Stromal cell of bone marrow (primary cell): ENCODE results near the gene ZNF462.
A peak's percentile ranks its signal among the peaks of the same experiment; 100 is the strongest.
"Not testable (repeated sequence)": the region's sequence is repeated elsewhere in the genome, so short reads cannot be mapped to it uniquely, and the experiment has no call there.

Experiments
- DNase-seq: peaks from one replicate; pipeline ENCODE4 v3.0.0-alpha.2; 2012; ENCODE audit warnings: low read depth

ZNF462 gene

DNA sequence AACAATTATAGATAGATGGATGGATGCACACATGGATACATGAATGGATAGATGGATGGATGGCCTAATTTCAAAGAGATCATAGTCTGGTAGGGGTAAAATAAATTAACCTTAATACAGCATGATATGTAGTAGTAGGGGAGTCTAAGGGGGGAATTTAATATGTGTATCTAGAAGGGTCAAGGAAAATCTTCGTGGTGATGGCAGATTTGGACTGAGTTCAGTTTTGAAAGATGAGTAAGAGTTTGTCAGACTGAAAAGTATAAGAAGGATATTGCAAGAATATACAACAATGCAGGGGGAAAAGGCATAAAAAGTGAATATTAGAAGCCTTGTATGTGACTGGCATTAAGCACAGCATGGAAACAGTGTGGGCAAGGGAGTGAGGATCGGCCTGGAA lies 98.7 kb downstream of the ZNF462 start:
- DNase-seq: no peak

DNA sequence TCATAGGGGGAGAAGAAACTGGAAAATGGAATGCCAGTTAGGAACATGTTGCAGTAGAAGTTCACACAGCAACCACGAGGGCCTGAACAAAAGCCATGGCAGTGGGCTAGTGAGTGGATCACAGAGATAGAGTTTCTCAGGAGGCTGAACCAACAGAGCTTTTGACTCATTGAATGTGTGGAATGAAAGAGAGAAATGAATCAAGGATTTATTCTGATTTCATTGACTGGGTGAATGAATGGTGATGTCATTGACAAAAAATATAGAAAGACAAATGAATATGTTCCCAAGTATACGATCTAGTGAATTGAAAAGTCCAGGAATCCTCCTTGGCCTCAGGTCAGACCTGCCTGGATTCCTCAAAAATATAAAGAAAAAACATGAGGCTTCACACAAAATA lies 99.2 kb downstream of the ZNF462 start:
- DNase-seq: no peak

DNA sequence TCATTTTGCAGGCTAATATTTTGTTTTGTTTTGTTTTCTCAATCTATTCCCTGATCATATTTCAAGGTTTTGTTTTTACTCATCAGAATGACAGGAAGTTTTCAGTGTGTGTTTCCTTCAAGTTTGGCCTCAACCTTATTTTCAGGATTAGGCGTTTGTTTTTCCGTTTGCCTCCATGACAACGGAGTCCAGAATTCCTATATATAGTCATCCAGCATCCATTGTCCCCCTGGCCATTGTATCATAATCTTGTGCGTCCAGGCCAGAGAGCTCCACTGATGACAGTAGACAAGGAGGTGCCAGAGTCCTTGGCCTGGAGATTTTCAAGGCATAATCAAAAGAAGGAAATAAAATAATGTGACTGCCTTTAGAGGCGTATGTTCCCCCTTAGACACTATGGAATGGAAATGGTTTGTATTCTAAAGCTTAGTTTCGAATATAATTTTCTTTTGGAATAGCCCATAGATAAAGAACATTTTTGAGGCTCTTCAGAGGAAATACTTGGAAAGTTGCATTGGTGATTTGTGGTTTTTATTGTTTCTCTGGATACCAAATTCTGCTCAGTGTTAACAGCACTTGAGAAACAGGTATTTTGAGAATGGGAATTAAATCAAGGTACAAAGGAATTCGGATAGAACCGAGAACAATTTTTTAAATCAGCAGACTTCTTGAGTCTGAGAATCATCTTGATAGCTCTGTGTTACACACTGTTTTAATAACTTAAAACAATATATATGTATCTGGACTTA lies 99.8 kb downstream of the ZNF462 start:
- DNase-seq: peak; percentile 59

DNA sequence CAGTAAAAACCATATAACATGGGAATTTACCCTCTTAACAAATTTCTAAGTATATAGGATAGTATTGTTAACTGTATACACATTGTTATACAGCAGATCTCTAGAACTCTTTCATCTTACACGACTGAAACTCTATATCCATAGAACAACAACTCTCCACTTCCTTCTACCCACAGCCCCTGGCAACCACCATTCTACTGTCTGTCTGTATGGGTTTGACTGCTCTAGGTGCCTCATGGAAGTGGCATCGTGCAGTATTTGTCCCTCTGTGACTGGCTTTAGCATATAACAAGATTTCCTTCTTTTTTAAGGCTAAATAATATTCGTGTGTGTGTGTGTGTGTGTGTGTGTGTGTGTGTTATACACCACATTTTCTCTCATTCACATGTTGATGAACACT lies 100.7 kb downstream of the ZNF462 start:
- no peak for DNase-seq

DNA sequence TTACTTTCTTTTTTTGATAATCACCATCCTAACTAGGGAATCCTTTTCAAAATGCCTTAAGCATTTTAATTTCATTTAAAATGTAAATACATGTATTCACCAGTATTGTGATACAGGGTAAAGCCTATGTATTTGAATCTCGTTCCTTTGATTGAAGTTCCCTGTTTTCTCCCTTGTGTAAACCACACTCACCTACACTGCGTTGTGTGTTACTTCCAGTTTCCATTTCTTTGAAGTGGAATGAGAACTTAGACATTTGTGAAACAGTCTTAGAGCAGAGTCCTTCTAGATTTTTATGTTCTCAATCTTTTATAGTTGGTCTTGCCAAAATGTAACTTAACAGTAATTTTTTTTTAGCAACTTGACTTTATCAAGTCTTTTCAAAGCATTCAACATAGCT lies 101.4 kb downstream of the ZNF462 start:
- no peak for DNase-seq

DNA sequence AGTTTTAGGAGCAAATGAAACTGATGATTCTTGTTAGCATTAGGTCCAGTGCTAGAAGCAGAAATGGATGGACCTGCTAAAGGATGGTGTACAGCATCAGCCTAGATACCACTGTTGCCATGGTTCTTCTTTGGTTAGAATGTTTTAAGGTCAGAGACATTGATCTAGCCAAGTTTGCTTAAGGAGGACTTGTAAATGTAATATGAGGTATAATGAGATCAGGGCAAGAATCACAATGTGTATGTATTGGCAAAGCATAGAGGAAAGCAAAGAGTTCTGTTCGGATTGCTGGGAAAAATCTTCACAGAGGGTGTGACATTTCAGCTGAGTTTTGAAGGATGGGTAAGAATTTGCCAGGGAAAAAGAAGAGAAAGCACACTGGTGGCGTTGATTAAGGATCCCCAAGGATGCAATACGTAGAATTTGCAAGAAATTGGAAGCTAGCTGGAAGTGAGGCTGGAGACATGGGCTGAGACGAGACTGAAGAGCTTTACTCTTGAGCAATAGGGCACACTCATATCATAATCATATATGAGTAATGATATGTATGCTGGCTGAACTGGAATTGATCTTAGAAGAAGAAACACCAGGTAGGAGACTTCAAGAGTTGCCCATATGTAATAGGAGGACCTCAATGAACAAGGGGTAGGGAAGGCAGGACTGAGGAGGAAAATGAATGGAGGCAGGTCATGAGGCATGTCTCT lies 102.0 kb downstream of the ZNF462 start:
- no peak for DNase-seq

DNA sequence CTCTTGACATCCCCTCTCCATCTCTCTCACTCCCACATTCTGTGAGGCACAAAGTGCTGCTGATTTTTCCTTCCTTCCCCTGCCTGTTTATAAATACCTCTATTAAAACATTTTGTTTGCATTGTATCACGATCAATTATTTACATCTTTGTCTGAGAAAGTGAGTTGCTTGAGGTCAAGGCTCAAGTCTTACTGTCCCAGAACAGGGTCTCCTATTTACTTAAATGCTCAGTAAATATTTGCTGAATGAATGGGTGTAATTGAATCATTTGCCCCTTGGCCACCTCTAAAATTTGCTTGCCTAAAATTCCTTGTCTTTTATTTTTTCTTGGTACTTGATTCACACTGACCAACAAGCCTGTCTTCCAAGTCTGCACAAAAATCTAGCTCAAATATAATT lies 103.5 kb downstream of the ZNF462 start:
- DNase-seq: no peak

DNA sequence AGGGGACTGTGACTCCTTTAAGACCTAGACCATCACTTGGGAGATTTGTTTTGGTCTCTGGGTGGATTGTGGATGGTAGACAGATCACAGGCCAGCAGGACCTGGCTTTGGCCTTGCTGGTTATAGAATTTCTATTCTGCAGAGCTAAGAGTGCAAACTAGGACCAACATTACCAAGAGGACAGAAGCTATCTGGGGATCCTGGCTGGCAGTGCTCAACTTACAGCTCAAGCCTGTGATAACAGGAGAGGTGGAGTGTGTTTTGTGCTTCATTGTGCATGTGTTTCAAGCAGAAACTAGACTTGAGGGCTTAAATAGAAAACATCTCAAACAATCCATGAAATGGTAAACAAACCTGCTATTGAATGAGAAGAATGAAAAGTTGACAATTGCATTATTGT lies 106.7 kb downstream of the ZNF462 start:
- no peak for DNase-seq

DNA sequence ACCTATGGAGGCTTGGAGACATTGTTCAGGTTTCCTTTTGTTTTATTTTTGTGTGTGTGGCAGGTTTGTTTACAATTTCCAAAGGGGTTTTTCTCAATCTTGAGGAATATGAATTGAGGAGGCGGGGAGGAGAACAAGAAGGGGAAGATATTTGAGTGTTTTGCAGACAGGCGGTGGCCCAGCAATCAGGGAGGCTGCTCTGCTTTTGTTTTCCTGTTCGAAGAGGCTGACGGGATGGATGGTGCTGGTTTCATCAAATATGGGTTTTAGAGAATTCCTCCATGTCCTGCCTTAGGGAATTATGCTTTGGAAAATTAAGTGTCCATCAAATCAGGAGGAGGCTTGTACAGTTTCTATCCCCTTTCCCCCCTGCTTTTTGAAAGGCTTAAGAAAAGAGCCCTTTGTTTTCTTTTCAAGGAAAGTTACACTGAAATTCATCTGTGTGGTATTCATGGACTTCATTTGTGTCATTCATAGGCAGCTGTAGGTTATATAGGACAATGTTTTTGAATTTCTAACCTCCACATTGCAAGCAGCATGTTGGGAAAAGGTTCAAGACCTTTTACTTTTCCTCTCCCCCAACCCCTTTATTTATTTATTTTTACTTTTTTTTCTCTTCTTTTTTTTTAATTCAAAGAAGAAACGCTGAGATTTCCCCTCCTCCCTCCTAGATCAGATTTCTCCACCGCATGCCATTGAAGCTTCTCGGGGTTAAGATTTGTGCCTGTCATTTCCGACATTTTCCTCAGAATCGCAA lies 107.4 kb downstream of the ZNF462 start:
- DNase-seq: no peak

DNA sequence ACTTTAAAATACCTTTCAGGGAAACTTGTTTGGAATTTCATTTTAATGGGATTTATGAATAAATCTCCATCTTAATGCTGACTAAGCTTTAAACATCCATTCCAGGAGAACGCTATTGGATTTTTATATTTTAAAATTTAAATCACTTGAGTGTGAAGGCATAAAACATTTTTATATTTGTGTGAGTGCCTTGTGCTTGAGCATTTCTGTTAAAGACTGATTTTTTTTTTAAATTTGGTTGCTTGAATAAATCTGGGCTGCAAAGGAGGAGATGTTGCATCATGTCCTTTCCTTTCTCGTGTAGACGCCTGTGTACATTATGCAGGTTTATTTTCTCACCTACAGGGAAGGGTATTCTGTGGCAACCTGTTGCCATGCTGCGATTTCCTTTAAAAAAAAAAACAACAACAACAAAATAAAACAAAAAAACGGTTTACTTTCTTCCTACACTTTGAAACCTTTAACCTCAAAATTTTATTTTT lies 108.1 kb downstream of the ZNF462 start:
- DNase-seq: no peak

DNA sequence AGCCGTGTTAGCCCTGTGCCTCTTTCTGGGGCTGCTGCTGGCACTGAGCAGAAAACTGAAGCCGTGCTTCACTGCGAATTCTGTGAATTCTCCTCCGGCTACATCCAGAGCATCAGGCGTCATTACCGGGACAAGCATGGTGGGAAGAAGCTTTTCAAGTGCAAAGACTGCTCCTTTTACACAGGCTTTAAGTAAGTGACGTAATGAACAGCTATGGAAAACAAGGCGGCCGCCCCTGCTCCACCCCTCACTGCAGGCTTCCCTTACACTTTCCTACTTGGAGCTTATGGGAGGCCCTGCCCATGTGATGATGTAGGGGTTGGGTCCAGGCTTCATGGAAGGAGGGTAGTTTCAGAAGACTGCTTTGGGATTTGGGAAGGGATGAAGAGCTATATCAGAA lies 109.1 kb downstream of the ZNF462 start:
- no peak for DNase-seq

DNA sequence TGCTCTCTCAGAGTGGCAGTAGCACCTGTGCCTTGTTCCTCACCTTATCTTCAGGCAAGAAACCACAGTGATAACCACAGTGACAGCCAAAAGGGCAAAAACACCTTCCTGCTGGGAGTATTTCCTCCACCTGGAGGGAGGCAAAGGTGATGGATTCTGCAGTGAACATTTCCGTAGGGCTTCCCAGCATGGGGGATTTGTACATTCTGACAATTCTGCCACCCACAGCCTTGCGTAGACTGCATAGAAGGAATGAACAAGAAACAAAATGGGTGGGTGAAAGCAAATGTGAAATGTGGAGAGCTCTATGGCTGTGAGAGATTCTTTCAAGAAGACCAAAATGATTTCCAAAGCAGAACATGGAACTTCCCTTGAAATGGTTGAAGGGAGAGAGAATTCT lies 111.4 kb downstream of the ZNF462 start:
- DNase-seq: no peak

DNA sequence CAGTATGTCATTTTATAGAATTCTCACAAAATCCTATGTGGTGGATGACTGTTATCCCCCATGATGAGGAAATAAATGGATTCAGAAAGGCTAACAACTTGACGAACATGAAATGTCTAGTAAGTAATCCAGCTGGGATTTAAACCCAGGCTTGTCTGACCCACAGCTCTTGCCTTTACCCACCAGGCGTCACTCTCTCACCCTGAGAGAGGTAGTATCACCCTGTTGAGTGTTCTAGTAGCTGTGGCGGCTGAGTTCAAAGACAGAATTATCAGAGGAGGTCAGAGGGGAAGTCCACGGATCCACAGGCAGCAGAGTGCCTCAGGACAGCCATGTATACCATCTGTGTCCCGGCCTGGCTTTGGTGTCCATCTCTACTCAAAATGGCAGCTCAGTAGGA lies 113.8 kb downstream of the ZNF462 start:
- DNase-seq: no peak

DNA sequence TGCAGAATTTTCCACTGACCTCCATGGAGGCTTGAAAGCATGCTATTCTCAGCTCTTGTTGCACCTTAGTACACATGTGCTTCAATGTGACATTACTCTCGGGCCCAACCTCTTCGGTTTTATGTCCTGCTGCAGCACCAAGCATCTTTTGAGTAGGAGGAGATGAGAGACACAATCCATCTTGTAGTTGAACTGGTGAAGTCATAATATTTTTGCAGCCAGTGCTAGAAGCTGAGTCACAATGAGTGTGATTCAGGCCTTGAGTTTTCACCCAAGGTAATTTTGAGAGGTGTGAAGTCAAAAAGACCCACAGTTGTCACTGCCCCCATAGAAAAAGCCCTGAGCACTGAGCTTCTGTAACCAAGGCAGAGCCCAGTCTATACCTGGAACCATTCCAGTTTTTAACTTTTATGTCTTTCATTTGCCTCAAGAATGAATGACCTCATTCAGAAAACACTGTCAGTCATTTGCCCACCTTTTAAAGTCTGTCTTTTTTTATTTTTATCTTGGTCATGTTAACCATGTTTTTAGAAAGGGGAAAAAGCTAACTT lies 117.7 kb downstream of the ZNF462 start:
- DNase-seq: no peak

DNA sequence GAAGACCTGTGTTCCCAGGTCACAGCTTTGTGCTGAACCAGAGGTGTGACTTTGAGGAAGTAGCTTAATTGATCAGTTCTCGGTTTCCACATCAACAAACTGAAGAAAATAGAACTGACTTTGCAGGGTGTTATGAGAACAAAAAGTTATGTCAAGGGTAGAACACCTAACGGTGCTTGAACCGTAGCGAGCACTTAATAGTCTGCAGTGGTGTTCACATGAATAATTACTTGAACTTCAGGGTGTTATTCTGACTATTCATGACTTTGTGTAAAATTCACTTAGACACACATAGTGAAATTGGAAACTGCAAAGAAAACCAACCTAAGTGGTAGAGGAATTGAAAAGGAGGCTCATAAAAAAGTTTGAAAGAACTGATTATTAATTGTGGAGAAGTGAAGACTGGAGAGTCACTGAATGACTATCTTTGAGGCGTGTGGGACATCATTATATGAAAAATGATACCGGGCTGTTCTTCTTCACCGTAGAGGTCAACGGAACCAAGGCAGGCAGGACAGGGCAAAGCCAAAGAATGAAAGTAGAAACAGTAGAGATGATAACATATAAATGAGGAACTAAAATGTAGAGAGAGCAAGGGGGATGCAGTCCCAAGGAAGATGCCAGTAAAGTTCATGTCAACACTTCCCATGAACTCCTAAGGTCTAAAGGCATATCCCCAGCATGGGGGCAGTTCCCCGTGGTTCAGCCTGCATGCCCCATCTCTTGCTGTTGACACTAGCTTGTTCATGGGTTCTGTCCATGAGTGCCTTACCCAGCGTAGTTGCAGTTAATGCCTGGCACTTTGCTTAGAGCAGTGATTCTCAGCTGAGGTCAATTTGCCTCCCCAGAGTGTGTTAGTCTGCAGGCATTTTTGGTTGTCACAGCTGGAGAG lies 118.7 kb downstream of the ZNF462 start:
- DNase-seq: no peak

DNA sequence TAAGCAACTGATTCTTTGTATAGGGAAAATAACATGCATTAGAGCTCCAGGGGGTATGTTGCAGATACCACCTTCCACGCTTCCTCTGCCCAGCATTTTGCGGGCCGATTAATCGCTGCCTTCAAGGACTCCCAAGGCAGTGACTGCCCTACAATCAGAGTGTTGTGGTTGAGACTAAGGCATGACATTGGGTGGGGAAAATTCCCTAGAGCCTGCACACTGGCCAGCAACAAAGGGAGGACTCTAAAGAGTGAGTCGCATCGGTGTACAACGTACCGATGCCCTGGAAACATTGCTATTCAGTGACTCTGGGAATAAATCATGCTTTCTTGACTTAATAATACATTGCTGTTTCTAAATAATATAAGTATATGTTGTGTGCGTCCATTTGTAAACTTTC lies 119.7 kb downstream of the ZNF462 start:
- no peak for DNase-seq

DNA sequence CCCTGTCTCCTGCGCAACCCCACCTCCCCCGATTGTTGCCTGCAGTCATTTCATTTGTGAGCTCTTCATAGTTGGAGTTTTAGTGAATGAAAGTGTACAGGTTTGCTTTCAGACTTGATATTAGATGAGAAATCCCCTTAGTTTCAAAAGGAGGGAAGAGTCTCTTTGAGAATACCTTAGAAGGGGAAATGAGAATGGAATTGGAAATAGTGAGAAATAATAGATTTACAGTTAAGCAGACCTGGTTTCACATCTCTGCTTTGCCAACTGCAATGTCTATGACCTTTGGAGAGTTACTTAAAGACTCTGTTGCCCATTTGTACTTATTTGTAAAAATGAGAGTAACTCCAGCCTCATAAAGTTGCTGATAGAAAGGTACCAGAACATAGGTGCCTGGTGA lies 120.4 kb downstream of the ZNF462 start:
- DNase-seq: no peak

DNA sequence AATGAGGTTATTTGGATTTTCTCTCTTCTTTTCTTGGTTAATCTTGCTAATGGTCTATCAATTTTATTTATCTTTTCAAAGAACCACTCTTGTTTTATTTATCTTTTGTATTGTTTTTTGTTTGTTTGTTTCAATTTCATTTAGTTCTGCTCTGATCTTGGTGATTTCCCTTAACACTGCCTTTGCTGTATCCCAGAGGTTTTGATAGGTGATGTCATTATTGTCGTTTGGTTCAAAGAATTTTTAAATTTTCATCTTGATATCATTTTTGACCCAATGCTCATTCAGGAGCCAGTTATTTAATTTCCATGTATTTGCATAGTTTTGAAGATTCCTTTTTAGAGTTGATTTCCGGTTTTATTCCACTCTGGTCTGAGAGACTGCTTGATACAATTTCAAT lies 126.9 kb downstream of the ZNF462 start:
- not testable (repeated sequence) for DNase-seq

DNA sequence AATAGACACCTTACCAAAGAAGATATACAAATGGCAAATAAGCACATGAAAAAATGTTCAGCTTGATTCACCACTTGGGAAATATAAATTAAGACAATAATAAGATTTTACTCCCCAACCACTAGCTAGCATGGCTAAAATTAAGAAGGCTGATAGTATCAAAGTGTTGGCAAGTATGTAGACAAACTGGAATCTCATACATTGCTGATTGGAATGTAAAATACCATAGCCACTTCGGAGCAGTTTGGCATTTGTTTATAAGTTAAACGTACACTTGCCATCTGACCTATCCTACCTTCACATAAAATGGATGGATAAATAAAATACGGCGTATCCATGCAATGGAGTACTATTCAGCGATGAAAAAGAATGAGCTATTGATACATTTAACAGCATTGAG lies 129.2 kb downstream of the ZNF462 start:
- DNase-seq: no peak

DNA sequence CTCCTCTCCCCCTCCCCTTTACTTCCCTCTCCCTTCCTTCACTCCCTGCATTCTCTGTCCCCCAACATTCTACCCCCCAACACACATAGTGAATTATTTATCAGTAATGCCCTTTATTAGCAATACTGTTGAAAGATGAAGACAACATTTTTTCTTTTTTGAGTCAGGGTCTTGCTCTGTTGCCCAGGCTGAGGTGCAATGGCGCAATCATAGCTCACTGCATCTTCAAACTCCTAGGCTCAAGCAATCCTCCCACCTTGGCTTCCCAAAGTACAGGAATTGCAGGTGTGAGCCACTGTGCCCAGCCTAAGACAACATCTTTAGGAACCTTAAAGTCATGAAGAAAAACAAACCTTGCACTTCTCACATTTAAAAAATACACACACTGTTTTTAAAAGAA lies 130.6 kb downstream of the ZNF462 start:
- no peak for DNase-seq

DNA sequence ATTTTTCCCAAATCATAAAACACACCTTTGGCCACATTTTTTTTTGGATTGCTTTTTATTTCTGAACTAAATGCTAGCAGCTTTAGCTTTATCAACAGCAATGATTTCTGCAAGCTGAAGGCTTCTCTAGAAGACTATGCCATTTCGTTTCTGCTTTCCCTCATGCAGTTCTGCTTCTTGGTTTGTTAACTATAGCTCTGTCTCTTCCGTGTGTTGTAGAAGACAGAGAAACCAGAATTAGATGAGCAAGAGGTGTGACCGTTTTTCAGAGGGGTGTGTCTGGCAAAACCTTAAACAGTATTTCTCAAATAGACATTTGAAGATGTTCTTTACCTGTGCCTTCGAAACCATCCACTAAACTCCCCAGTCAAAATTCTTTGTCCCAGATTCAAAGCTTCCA lies 131.5 kb downstream of the ZNF462 start:
- DNase-seq: no peak

DNA sequence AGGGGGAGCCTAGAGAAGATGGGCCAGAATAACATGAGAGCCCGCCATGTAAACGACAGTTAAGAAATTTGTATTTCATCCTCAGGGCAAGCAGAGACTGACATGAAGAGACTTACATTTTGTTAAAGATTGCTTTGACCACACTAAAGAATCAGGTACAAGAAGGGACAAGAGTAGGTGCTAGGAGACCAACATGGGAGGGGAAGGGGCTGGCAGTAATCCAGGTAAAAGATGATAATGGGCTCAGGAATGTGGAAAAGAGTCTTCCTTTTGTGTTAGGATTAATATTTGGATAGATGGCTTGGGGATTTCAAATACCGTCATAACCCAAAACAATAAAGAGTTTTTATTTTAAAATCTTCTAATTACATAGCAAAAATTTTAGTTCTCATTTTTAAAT lies 137.3 kb downstream of the ZNF462 start:
- DNase-seq: no peak
